CD4-positive, alpha-beta T cell treated with Interleukin-21 for 1 hour (primary cell): ENCODE measurements around the gene CHRDL2.

Experiments
- DNase-seq: peaks from one replicate; pipeline ENCODE4 v3.0.0-alpha.2; 2020

The CHRDL2 gene

GRCh38 chr11:74683941-74684481, 47.2 kb downstream of the CHRDL2 start:
- no peak for DNase-seq

GRCh38 chr11:74683279-74683871, 47.9 kb downstream of the CHRDL2 start:
- DNase-seq = no peak

- DNase-seq = no peak
Observed at GRCh38 chr11:74682731-74683278, 48.4 kb downstream of the CHRDL2 start.

GRCh38 chr11:74681686-74682651, 49.3 kb downstream of the CHRDL2 start:
- DNase-seq = no peak

- no peak for DNase-seq
Observed at GRCh38 chr11:74680703-74681531, 50.3 kb downstream of the CHRDL2 start.

GRCh38 chr11:74680035-74680671, 51.1 kb downstream of the CHRDL2 start:
- DNase-seq = no peak

- no peak for DNase-seq
Observed at GRCh38 chr11:74679513-74679865, 51.7 kb downstream of the CHRDL2 start.

GRCh38 chr11:74678591-74679512, 52.4 kb downstream of the CHRDL2 start:
- DNase-seq = no peak

GRCh38 chr11:74678041-74678440, 53.2 kb downstream of the CHRDL2 start:
- DNase-seq = no peak

- DNase-seq = no peak
Observed at GRCh38 chr11:74677131-74677530, 54.1 kb downstream of the CHRDL2 start.

GRCh38 chr11:74676596-74676995, 54.6 kb downstream of the CHRDL2 start:
- DNase-seq = no peak

- DNase-seq = no peak
Observed at GRCh38 chr11:74675761-74676160, 55.5 kb downstream of the CHRDL2 start.

- no peak for DNase-seq
Observed at GRCh38 chr11:74673693-74674360, 57.4 kb downstream of the CHRDL2 start.

- no peak for DNase-seq
Observed at GRCh38 chr11:74672956-74673692, 58.1 kb downstream of the CHRDL2 start.

GRCh38 chr11:74672332-74672955, 58.8 kb downstream of the CHRDL2 start:
- no peak for DNase-seq

GRCh38 chr11:74671520-74672196, 59.6 kb downstream of the CHRDL2 start:
- no peak for DNase-seq

- no peak for DNase-seq
Observed at GRCh38 chr11:74670171-74670570, 61.1 kb downstream of the CHRDL2 start.
